Endothelial cell of umbilical vein (primary cell): ENCODE measurements around the gene ARHGEF10L.

ENCODE experiments used
- EZH2 ChIP-seq: IDR thresholded peaks from 2 replicates; pipeline ENCODE4 v1.6.1; 2012; ENCODE audit warnings: borderline replicate concordance, low read depth, mild to moderate bottlenecking, moderate library complexity, low read length, inconsistent platforms; ENCODE audit not compliant: severe bottlenecking
- FOS ChIP-seq: IDR thresholded peaks from 2 replicates; pipeline ENCODE4 v1.6.1; 2011; ENCODE audit warnings: mild to moderate bottlenecking, low read length, moderate library complexity, borderline replicate concordance; ENCODE audit not compliant: insufficient read depth
- GATA2 ChIP-seq: IDR thresholded peaks from 2 replicates; pipeline ENCODE4 v1.7.0; 2011; ENCODE audit warnings: low read depth, mild to moderate bottlenecking, moderate library complexity, mixed read lengths, low read length; ENCODE audit not compliant: insufficient read length, insufficient read depth
- JUN ChIP-seq: IDR thresholded peaks from 2 replicates; pipeline ENCODE4 v1.6.1; 2011; ENCODE audit warnings: borderline replicate concordance, low read depth; ENCODE audit not compliant: insufficient read length, insufficient read depth
- POLR2A ChIP-seq: IDR thresholded peaks from 2 replicates; pipeline ENCODE4 v1.6.1; 2012; ENCODE audit warnings: low read depth, mild to moderate bottlenecking, control low read depth, low read length
- POLR2AphosphoS5 ChIP-seq: IDR thresholded peaks from 2 replicates; pipeline ENCODE4 v1.6.1; 2012; ENCODE audit warnings: low read depth, mild to moderate bottlenecking, control low read depth, low read length, moderate library complexity; ENCODE audit not compliant: insufficient read depth
- TF ChIP-seq, protein P1 (sequence below), 2 donors: IDR thresholded peaks; 1 replicate in 1 of 2; 2 replicates in 1 of 2; pipeline ENCODE4 v1.5.1; 2011; ENCODE audit warnings: low read length in 2 of 2, mild to moderate bottlenecking in 2 of 2, moderate library complexity in 2 of 2, control low read depth in 1 of 2, inconsistent platforms in 1 of 2, low read depth in 1 of 2; ENCODE audit not compliant: insufficient read depth in 1 of 2; ENCODE audit errors: extremely low read depth in 1 of 2

DNA sequence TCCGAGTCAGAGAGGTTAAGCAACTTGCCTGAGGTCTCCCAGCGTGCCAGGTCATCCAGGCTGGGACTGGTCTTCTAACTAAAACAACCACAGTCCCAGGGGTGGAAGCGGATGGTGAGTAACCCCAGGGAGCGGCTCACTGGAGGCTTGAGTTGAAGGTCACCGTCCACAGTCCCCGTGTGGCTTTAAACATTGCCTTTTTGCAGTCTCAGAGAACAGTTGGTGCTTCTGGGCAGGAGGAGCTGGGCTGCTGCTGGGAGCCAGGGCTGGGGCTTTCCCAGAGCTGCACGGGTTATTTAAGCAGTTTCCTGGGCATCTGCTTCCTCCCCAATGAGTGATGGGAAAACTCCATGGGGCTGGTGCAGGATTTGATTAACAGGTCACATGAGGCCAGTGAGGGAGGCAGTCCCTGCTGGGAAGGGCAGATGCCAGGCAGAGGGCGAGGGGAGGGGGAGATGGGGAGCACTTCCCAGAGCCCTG, 12.3 kb downstream of the ARHGEF10L start:
- TF ChIP-seq EZH2, result no peak
- no peak for TF ChIP-seq POLR2AphosphoS5
- no peak for TF ChIP-seq POLR2A
- TF ChIP-seq, protein P1, sequence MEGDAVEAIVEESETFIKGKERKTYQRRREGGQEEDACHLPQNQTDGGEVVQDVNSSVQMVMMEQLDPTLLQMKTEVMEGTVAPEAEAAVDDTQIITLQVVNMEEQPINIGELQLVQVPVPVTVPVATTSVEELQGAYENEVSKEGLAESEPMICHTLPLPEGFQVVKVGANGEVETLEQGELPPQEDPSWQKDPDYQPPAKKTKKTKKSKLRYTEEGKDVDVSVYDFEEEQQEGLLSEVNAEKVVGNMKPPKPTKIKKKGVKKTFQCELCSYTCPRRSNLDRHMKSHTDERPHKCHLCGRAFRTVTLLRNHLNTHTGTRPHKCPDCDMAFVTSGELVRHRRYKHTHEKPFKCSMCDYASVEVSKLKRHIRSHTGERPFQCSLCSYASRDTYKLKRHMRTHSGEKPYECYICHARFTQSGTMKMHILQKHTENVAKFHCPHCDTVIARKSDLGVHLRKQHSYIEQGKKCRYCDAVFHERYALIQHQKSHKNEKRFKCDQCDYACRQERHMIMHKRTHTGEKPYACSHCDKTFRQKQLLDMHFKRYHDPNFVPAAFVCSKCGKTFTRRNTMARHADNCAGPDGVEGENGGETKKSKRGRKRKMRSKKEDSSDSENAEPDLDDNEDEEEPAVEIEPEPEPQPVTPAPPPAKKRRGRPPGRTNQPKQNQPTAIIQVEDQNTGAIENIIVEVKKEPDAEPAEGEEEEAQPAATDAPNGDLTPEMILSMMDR (IDR thresholded peaks at IDR 0.05; ENCODE audit: extremely low read depth in 1 of 2, insufficient read depth in 1 of 2, low read depth in 1 of 2, low read length in 2 of 2), result no peak
- TF ChIP-seq JUN, result no peak
- no peak for TF ChIP-seq GATA2
- no peak for TF ChIP-seq FOS
